Measurements from ENCODE around the gene CLK1. TPM values are rescaled to one million over a fixed set of nuclear protein-coding genes. Genes with fewer than 3 reads are reported as not detected.

The CLK1 gene
- total RNA-seq, 1 experiment from 2014 or later = 46.6 TPM

DNA sequence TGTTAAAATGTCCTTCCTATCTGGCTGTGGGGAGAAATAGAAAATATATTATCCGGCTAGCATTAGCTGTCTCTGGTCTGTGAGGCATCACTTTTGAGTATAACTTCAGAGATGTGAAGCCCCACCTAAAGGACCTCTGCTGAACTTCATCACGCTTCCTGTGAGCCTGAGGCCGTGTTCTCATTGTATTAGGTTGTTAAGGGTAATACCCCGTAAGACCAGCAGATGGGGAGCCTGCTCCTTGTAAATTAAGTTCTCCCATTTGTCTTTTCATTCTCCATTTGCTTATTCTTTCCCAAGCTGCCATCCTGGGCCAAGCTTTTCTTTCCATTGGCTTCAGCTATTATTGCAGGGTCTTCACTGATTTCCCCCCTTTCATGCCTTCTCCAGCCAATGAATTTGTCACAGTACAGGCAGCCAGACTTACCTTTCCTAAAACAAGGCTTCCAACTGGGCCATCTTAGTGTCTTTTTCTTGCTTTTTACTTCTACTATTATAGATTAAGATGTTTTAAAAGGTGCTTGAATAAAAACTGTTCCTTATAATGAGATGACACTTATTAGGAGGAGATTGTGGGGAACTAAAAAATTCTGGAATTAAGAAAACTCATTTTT is 37.1 kb upstream of the CLK1 start:
- in situ Hi-C loops (cut with HindIII; ENCODE audit: low pct_unique_long_range_greater_than_20kb, low sequenced_read_pairs) (no loop called here), intact Hi-C loops (cut with micrococcal nuclease; ENCODE audit: unreplicated experiment) (no loop called here)
- no TSS peak for BruUV-seq (replicated peaks)
- H3K27me3 ChIP-seq (ENCODE audit: control insufficient read depth, insufficient read depth, low read length) = no peaks in the 10 kb centered on the region
- H3K9me3 ChIP-seq (ENCODE audit: control insufficient read depth, insufficient read depth, low read depth, low read length) = no peaks in the 10 kb centered on the region
- peak; percentile 94 for ATAC-seq
- POLR2A ChIA-PET = no interaction called here
- H3K27ac ChIP-seq (ENCODE audit: low read length) = no peak overlapping the region
- no peak overlapping the region for H3K4me3 ChIP-seq (ENCODE audit: low read depth in 2 of 2, low read length in 2 of 2)
- DNase-seq (ENCODE audit: low read depth, low spot score) = peak; percentile 86
- TF ChIP-seq, protein P1, sequence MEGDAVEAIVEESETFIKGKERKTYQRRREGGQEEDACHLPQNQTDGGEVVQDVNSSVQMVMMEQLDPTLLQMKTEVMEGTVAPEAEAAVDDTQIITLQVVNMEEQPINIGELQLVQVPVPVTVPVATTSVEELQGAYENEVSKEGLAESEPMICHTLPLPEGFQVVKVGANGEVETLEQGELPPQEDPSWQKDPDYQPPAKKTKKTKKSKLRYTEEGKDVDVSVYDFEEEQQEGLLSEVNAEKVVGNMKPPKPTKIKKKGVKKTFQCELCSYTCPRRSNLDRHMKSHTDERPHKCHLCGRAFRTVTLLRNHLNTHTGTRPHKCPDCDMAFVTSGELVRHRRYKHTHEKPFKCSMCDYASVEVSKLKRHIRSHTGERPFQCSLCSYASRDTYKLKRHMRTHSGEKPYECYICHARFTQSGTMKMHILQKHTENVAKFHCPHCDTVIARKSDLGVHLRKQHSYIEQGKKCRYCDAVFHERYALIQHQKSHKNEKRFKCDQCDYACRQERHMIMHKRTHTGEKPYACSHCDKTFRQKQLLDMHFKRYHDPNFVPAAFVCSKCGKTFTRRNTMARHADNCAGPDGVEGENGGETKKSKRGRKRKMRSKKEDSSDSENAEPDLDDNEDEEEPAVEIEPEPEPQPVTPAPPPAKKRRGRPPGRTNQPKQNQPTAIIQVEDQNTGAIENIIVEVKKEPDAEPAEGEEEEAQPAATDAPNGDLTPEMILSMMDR (IDR thresholded peaks at IDR 0.05) = peak; percentile 89
- TF ChIP-seq TCF7L2 (IDR thresholded peaks at IDR 0.05; ENCODE audit: low read depth, low read length) = no peak
- TF ChIP-seq POLR2AphosphoS5 (IDR thresholded peaks at IDR 0.05; ENCODE audit: low read depth, low read length) = no peak
- no peak for TF ChIP-seq SIN3A (IDR thresholded peaks at IDR 0.05; ENCODE audit: borderline replicate concordance, insufficient read depth, low read depth, low read length)
- CTCF ChIA-PET = interaction anchor here (0.5 to 1.0 kb wide), 2 partner anchors 167 to 332 kb away, joined by 3 to 6 read pairs; no protein-coding TSS in a partner anchor
- no peaks in the 10 kb centered on the region; the same call in 1 of the 2 replicates for H3K4me1 ChIP-seq (ENCODE audit: control insufficient read depth, insufficient read depth, low read length)
- H3K36me3 ChIP-seq (ENCODE audit: control insufficient read depth, insufficient read depth, low read length) = peaks cover 35% of the 10 kb centered on the region

DNA sequence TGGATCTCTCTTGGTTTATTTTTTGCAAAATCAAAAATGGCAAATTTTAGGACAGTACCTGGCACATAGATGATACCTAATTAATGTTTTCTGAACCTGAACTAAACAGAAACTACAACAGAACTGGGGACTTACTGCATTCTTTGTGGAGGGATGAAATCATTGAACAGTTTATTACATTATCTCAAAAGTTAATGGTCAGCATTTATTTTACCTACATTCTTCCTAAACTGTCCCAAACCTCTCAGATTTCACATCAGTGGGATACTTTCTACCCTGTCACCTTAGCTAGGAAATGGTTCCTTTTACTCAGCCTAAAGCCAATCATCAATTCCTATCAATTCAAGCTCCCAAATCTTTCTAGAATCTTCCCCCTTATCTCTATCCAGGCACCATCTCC is 35.0 kb upstream of the CLK1 start:
- in situ Hi-C loops (cut with HindIII; ENCODE audit: low pct_unique_long_range_greater_than_20kb, low sequenced_read_pairs) (no loop called here), intact Hi-C loops (cut with micrococcal nuclease; ENCODE audit: unreplicated experiment) (no loop called here)
- Histone ChIP-seq H3K36me3 (ENCODE audit: control insufficient read depth, insufficient read depth, low read length) (peaks cover 49% of the 10 kb centered on the region), H3K27me3 (ENCODE audit: control insufficient read depth, insufficient read depth, low read length) (no peaks in the 10 kb centered on the region), H3K27ac (ENCODE audit: low read length) (no peak overlapping the region), H3K4me3 (ENCODE audit: low read depth in 2 of 2, low read length in 2 of 2) (no peak overlapping the region), H3K9me3 (ENCODE audit: control insufficient read depth, insufficient read depth, low read depth, low read length) (no peaks in the 10 kb centered on the region), H3K4me1 (ENCODE audit: control insufficient read depth, insufficient read depth, low read length) (no peaks in the 10 kb centered on the region; the same call in 1 of the 2 replicates)
- DNase-seq (ENCODE audit: low read depth, low spot score) (no peak), ATAC-seq (no peak)
- TF ChIP-seq, protein P1 (IDR thresholded peaks at IDR 0.05) = no peak
- POLR2A ChIA-PET = no interaction called here
- no TSS peak for BruUV-seq (replicated peaks)
- CTCF ChIA-PET = no interaction called here

DNA sequence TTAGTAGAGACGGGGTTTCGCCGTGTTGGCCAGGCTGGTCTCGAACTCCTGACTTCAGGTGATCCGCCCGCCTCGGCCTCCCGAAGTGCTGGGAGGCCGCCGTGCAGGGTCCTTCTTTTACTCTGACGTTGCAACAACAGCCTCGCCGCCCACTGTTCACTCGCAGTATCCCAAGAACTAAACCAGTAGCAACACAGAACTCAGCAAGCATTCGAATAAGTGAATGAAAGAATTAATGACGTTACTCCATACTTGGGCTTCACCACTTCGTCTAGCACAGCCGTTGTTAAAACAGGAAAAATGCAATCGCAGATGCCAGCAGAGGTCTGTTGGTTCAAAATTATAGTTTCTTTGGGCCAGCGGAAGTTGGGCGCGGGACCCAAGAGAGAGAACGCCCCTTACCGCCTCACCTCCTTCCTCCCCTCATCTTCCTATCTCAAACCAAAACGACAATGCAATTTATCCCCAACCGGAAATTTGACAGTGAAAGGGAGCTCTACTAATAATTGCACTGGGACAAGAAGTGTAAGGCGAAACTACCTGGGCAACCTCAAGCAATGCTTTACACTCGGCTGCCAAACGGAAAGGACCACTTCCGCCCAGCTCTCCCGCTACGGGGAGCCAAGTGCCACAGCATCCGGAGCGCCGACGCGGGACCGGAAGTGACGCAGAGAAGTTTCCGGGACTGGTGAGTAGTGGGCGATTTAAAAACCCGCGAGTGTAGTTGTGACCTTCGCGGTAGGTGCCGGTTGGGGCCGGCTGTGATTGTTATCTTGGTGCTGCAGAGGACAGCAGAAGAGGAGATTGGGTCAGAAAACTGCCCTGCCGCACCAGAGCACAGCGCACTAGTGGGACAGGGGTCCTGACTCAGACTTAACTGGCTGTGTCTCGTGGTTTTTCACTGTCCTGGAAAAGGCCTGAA is 24.5 kb upstream of the CLK1 start, which contains the start of the genes NIF3L1 and PPIL3:
Gene NIF3L1 (plus strand): TSS at position 668 of the 922 bp plus-strand sequence. CDS start 2,573 bp downstream, outside the sequence.
Gene PPIL3 (minus strand): TSS at position 374 of the 922 bp plus-strand sequence. CDS start 1,462 bp downstream, outside the sequence.
- TSS peak; percentile 75 for BruUV-seq (replicated peaks)
- in situ Hi-C loops (cut with HindIII; ENCODE audit: low pct_unique_long_range_greater_than_20kb, low sequenced_read_pairs) = no loop called here

More for the DNA sequence above, 24.5 kb upstream of the CLK1 start, which contains the start of the genes NIF3L1 and PPIL3:
- Histone ChIP-seq H3K9me3 (ENCODE audit: control insufficient read depth, insufficient read depth, low read depth, low read length) (no peaks in the 10 kb centered on the region), H3K36me3 (ENCODE audit: control insufficient read depth, insufficient read depth, low read length) (peaks cover 7% of the 10 kb centered on the region), H3K27me3 (ENCODE audit: control insufficient read depth, insufficient read depth, low read length) (no peaks in the 10 kb centered on the region), H3K4me1 (ENCODE audit: control insufficient read depth, insufficient read depth, low read length) (no peaks in the 10 kb centered on the region), H3K4me3 (ENCODE audit: low read depth in 2 of 2, low read length in 2 of 2) (peak within 1 kb of the TSS; percentile 94 to 95), H3K27ac (ENCODE audit: low read length) (peak within 1 kb of the TSS; percentile 98)
- peak; percentile 89 for TF ChIP-seq SIN3A (IDR thresholded peaks at IDR 0.05; ENCODE audit: borderline replicate concordance, insufficient read depth, low read depth, low read length)
- 0 out of 4 replicates have a peak, but pooled peaks of 1 of the 2 experiments have one; percentile 63 for TF ChIP-seq REST (IDR thresholded peaks at IDR 0.05; ENCODE audit: insufficient read depth in 1 of 2, low read depth in 2 of 2, low read length in 1 of 2)
- peak; percentile 74 for TF ChIP-seq POLR2AphosphoS5 (IDR thresholded peaks at IDR 0.05; ENCODE audit: low read depth, low read length)
- TF ChIP-seq, protein P1 (IDR thresholded peaks at IDR 0.05) = no peak
- peak; percentile 28; the same call in 1 of the 2 replicates for TF ChIP-seq TCF7L2 (IDR thresholded peaks at IDR 0.05; ENCODE audit: low read depth, low read length)
- ChIA-PET CTCF (no interaction called here), POLR2A (interaction anchor here (0.6 to 1.6 kb wide), 4 partner anchors 25 to 223 kb away, joined by 4 to 7 read pairs (median 4); partner anchors contain the start of gene ORC2)
- DNase-seq (ENCODE audit: low read depth, low spot score) = peak; percentile 96
- intact Hi-C loops (cut with micrococcal nuclease; ENCODE audit: unreplicated experiment) = no loop called here
- ATAC-seq = peak; percentile 98

Data from Panc1 (cell line).